ENCODE data around the gene SMYD2.

SMYD2 gene

GRCh38 chr1:214369364-214369763 lies 88.4 kb downstream of the SMYD2 start:
- H3K9me3 ChIP-seq (ENCODE audit: control insufficient read depth in 5 of 5, low read length in 5 of 5) = no peaks in the 10 kb centered on the region
- H3K4me1 ChIP-seq (ENCODE audit: control insufficient read depth in 5 of 5, insufficient read depth in 5 of 5, low read length in 5 of 5) = peaks cover 0 to 10% (median 7%) of the 10 kb centered on the region in 5 donors
- peaks cover 7 to 49% (median 33%) of the 10 kb centered on the region in 5 donors for H3K36me3 ChIP-seq (ENCODE audit: control insufficient read depth in 5 of 5, insufficient read depth in 5 of 5, low read length in 5 of 5)
- no peak overlapping the region for H3K9ac ChIP-seq (ENCODE audit: low read length in 5 of 5)
- no peak overlapping the region for H3K4me3 ChIP-seq (ENCODE audit: low read depth in 1 of 5, low read length in 5 of 5)
- H3K27me3 ChIP-seq (ENCODE audit: control insufficient read depth in 5 of 5, insufficient read depth in 4 of 5, low read length in 5 of 5) = no peaks in the 10 kb centered on the region
- H3K27ac ChIP-seq (ENCODE audit: low read depth, low read length) = no peak overlapping the region

DNA sequence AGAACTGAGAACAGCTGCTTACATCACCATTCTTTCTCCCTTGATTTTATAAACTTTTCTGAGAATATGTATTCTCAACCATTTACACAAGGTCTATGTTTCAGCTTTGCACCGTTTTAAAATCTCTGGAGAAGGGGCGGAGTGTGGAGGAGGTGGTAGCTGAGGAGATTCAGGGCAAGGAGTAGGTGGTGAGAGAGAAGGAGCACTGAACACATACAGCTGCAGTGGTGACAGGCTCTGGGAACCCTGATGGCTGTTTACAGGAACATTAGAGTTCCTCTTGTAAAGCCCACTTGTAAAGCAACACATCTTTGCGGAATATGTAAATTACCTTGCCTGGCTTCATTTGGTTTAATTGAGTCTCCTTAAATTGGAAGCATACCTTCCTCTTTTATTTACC lies 89.7 kb downstream of the SMYD2 start:
- peaks cover 0 to 3% (median 0%) of the 10 kb centered on the region in 5 donors for H3K4me1 ChIP-seq (ENCODE audit: control insufficient read depth in 5 of 5, insufficient read depth in 5 of 5, low read length in 5 of 5)
- no peak overlapping the region for H3K4me3 ChIP-seq (ENCODE audit: low read depth in 1 of 5, low read length in 5 of 5)
- H3K36me3 ChIP-seq (ENCODE audit: control insufficient read depth in 5 of 5, insufficient read depth in 5 of 5, low read length in 5 of 5) = peaks cover 14 to 49% (median 36%) of the 10 kb centered on the region in 5 donors
- no peaks in the 10 kb centered on the region for H3K27me3 ChIP-seq (ENCODE audit: control insufficient read depth in 5 of 5, insufficient read depth in 4 of 5, low read length in 5 of 5)
- no peaks in the 10 kb centered on the region for H3K9me3 ChIP-seq (ENCODE audit: control insufficient read depth in 5 of 5, low read length in 5 of 5)
- no peak overlapping the region for H3K9ac ChIP-seq (ENCODE audit: low read length in 5 of 5)
- H3K27ac ChIP-seq (ENCODE audit: low read depth, low read length) = no peak overlapping the region

DNA sequence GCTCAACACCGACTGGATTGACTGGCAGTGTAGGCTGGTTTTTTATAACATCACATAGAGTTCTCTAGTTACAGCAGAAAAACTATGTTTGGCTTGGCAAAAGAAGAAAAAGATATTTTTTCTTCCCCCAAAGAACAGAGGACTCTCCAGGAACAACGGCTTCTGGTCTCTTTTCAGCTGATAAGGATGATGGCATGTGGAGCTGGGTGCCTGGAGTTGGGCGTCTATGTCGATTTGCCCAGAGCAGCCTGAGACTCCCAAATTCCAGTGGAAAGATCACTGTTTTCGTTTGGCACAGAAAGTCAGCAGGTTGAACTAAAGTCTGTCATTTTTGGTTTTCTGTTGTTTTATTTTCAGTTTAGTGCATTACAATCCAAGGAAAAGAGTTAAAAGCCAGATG lies 91.1 kb downstream of the SMYD2 start:
- Histone ChIP-seq H3K9ac (ENCODE audit: low read length in 5 of 5) (no peak overlapping the region), H3K27ac (ENCODE audit: low read depth, low read length) (no peak overlapping the region), H3K36me3 (ENCODE audit: control insufficient read depth in 5 of 5, insufficient read depth in 5 of 5, low read length in 5 of 5) (peaks cover 18 to 56% (median 38%) of the 10 kb centered on the region in 5 donors), H3K4me1 (ENCODE audit: control insufficient read depth in 5 of 5, insufficient read depth in 5 of 5, low read length in 5 of 5) (peaks cover 0 to 3% (median 0%) of the 10 kb centered on the region in 5 donors), H3K4me3 (ENCODE audit: low read depth in 1 of 5, low read length in 5 of 5) (no peak overlapping the region), H3K27me3 (ENCODE audit: control insufficient read depth in 5 of 5, insufficient read depth in 4 of 5, low read length in 5 of 5) (no peaks in the 10 kb centered on the region), H3K9me3 (ENCODE audit: control insufficient read depth in 5 of 5, low read length in 5 of 5) (no peaks in the 10 kb centered on the region)

DNA sequence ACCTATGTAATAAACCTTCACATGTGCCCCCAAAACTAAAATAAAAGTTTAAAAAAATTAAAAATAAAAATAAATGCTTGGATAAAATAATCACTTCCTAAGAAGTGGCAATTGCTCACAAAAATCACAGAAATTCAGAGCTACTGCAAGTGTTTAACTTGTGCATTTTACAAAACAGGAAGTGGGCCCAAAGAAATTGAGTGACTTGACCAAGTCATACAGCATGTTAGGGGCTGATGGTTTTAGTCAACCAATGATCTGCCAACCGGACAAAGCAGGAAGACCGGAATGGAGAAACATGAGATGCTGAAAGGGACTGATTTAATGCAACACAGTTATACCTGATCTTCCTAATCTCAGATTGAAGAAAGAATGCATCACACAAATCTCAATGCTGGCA lies 96.5 kb downstream of the SMYD2 start:
- Histone ChIP-seq H3K4me1 (ENCODE audit: control insufficient read depth in 5 of 5, insufficient read depth in 5 of 5, low read length in 5 of 5) (peaks cover 0 to 4% (median 0%) of the 10 kb centered on the region in 5 donors), H3K27me3 (ENCODE audit: control insufficient read depth in 5 of 5, insufficient read depth in 4 of 5, low read length in 5 of 5) (no peaks in the 10 kb centered on the region), H3K4me3 (ENCODE audit: low read depth in 1 of 5, low read length in 5 of 5) (no peak overlapping the region), H3K9me3 (ENCODE audit: control insufficient read depth in 5 of 5, low read length in 5 of 5) (no peaks in the 10 kb centered on the region), H3K36me3 (ENCODE audit: control insufficient read depth in 5 of 5, insufficient read depth in 5 of 5, low read length in 5 of 5) (peaks cover 17 to 43% (median 31%) of the 10 kb centered on the region in 5 donors), H3K27ac (ENCODE audit: low read depth, low read length) (no peak overlapping the region), H3K9ac (ENCODE audit: low read length in 5 of 5) (no peak overlapping the region)

DNA sequence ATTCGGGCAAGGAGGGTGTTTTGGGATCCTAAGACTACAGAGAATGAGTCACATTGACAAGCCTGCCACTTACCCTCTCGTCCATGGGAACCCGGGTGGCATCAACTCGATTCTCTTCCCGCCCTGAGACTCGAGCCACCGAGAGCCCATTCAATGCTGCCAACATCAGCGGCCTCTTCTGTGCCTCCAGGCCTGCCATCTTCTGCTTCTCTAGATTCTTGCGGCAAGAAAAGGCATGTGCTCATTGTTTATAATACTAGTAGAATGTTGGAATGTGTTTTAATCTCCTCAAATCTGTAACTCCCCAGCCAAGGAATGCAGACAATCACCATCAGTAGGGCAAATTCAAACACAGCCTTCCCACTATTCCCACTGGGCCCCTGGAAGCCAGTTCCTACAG lies 96.9 kb downstream of the SMYD2 start:
- no peak overlapping the region for H3K4me3 ChIP-seq (ENCODE audit: low read depth in 1 of 5, low read length in 5 of 5)

GRCh38 chr1:214378492-214378891 lies 97.5 kb downstream of the SMYD2 start:
- Histone ChIP-seq H3K36me3 (ENCODE audit: control insufficient read depth in 5 of 5, insufficient read depth in 5 of 5, low read length in 5 of 5) (peaks cover 21 to 50% (median 41%) of the 10 kb centered on the region in 5 donors), H3K27me3 (ENCODE audit: control insufficient read depth in 5 of 5, insufficient read depth in 4 of 5, low read length in 5 of 5) (no peaks in the 10 kb centered on the region), H3K9ac (ENCODE audit: low read length in 5 of 5) (no peak overlapping the region), H3K9me3 (ENCODE audit: control insufficient read depth in 5 of 5, low read length in 5 of 5) (no peaks in the 10 kb centered on the region), H3K4me3 (ENCODE audit: low read depth in 1 of 5, low read length in 5 of 5) (no peak overlapping the region), H3K4me1 (ENCODE audit: control insufficient read depth in 5 of 5, insufficient read depth in 5 of 5, low read length in 5 of 5) (peaks cover 0 to 3% (median 0%) of the 10 kb centered on the region in 5 donors), H3K27ac (ENCODE audit: low read depth, low read length) (no peak overlapping the region)

More for the DNA sequence above, 96.9 kb downstream of the SMYD2 start:
- H3K4me1 ChIP-seq (ENCODE audit: control insufficient read depth in 5 of 5, insufficient read depth in 5 of 5, low read length in 5 of 5) = peaks cover 0 to 3% (median 0%) of the 10 kb centered on the region in 5 donors
- H3K27me3 ChIP-seq (ENCODE audit: control insufficient read depth in 5 of 5, insufficient read depth in 4 of 5, low read length in 5 of 5) = no peaks in the 10 kb centered on the region
- H3K9ac ChIP-seq (ENCODE audit: low read length in 5 of 5) = no peak overlapping the region
- peaks cover 20 to 45% (median 35%) of the 10 kb centered on the region in 5 donors for H3K36me3 ChIP-seq (ENCODE audit: control insufficient read depth in 5 of 5, insufficient read depth in 5 of 5, low read length in 5 of 5)
- no peaks in the 10 kb centered on the region for H3K9me3 ChIP-seq (ENCODE audit: control insufficient read depth in 5 of 5, low read length in 5 of 5)
- H3K27ac ChIP-seq (ENCODE audit: low read depth, low read length) = no peak overlapping the region

DNA sequence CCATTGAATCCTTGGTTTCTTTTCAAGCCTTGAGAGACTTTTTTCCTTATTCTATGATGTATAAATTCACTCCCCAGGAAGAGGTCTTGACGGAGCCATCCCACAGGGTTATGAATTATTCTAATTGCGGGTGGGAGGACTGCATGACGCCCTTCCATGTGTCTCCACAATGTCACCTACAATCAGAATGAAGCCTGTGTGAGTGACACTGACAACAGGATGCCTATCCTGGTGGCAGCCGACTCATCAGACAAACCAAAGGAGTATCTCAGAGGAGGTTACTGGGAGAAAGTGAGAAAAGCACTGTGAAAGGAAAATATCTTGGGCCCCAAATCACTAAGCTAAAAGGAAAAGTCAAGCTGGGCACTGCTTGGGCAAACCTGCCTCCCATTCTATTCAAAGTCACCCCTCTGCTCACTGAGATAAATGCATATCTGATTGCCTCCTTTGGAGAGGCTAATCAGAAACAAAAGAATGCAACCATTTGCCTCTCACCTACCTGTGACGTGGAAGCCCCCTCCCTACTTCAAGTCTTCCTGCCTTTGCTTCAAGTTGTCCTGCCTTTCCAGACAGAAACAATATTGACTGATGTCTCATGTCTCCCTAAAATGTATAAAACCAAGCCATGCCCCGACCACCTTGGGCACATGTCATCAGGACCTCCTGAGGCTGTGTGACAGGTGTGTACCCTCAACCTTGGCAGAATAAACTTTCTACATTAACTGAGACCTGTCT lies 98.4 kb downstream of the SMYD2 start:
- Histone ChIP-seq H3K27me3 (ENCODE audit: control insufficient read depth in 5 of 5, insufficient read depth in 4 of 5, low read length in 5 of 5) (no peaks in the 10 kb centered on the region), H3K4me1 (ENCODE audit: control insufficient read depth in 5 of 5, insufficient read depth in 5 of 5, low read length in 5 of 5) (peaks cover 0 to 3% (median 0%) of the 10 kb centered on the region in 5 donors), H3K9ac (ENCODE audit: low read length in 5 of 5) (no peak overlapping the region), H3K27ac (ENCODE audit: low read depth, low read length) (no peak overlapping the region), H3K36me3 (ENCODE audit: control insufficient read depth in 5 of 5, insufficient read depth in 5 of 5, low read length in 5 of 5) (peaks cover 21 to 56% (median 47%) of the 10 kb centered on the region in 5 donors), H3K4me3 (ENCODE audit: low read depth in 1 of 5, low read length in 5 of 5) (no peak overlapping the region), H3K9me3 (ENCODE audit: control insufficient read depth in 5 of 5, low read length in 5 of 5) (no peaks in the 10 kb centered on the region)

GRCh38 chr1:214380396-214380795 lies 99.4 kb downstream of the SMYD2 start:
- Histone ChIP-seq H3K9me3 (ENCODE audit: control insufficient read depth in 5 of 5, low read length in 5 of 5) (no peaks in the 10 kb centered on the region), H3K4me1 (ENCODE audit: control insufficient read depth in 5 of 5, insufficient read depth in 5 of 5, low read length in 5 of 5) (peaks cover 0 to 3% (median 0%) of the 10 kb centered on the region in 5 donors), H3K27me3 (ENCODE audit: control insufficient read depth in 5 of 5, insufficient read depth in 4 of 5, low read length in 5 of 5) (no peaks in the 10 kb centered on the region), H3K36me3 (ENCODE audit: control insufficient read depth in 5 of 5, insufficient read depth in 5 of 5, low read length in 5 of 5) (peaks cover 17 to 59% (median 54%) of the 10 kb centered on the region in 5 donors), H3K4me3 (ENCODE audit: low read depth in 1 of 5, low read length in 5 of 5) (no peak overlapping the region), H3K27ac (ENCODE audit: low read depth, low read length) (no peak overlapping the region), H3K9ac (ENCODE audit: low read length in 5 of 5) (no peak overlapping the region)

DNA sequence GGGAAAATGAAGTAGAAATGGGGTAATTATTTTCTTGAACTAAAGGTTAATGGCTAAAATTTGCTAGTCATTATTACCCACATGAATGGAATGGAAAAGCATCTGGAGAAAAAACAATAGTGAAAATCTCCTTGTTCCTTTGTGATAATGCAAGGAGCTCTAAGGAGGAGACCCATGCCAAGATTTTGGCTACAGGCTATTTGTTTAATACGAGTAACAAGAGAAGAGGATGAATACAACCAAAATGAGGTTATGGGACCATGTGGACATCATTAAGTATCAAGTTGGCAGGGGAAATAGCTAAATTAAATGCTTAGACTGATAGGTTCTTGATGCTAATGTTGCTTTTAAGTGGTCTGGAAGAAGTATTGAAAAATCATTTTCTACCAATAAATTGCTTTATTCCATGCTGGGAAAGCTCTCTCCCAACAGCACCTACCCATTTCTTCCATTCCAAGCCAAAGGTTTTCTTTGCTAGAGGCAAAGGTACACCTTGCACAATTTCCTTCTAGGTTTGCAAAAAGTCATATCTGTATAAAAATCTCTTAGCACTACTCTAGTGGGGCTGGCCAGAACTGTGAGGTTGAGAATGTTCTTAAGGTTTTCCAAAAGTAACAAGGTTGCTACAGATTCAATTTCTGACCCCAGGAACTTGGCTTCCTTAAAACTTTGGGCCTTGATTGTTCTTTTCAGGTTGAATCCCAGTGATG lies 100.2 kb downstream of the SMYD2 start:
- H3K4me1 ChIP-seq (ENCODE audit: control insufficient read depth in 5 of 5, insufficient read depth in 5 of 5, low read length in 5 of 5) = peaks cover 0 to 3% (median 0%) of the 10 kb centered on the region in 5 donors
- H3K36me3 ChIP-seq (ENCODE audit: control insufficient read depth in 5 of 5, insufficient read depth in 5 of 5, low read length in 5 of 5) = peaks cover 11 to 56% (median 47%) of the 10 kb centered on the region in 5 donors
- H3K9ac ChIP-seq (ENCODE audit: low read length in 5 of 5) = no peak overlapping the region
- no peak overlapping the region for H3K4me3 ChIP-seq (ENCODE audit: low read depth in 1 of 5, low read length in 5 of 5)
- no peak overlapping the region for H3K27ac ChIP-seq (ENCODE audit: low read depth, low read length)
- no peaks in the 10 kb centered on the region for H3K27me3 ChIP-seq (ENCODE audit: control insufficient read depth in 5 of 5, insufficient read depth in 4 of 5, low read length in 5 of 5)
- no peaks in the 10 kb centered on the region for H3K9me3 ChIP-seq (ENCODE audit: control insufficient read depth in 5 of 5, low read length in 5 of 5)
